ENCODE measurements around the gene ANKS1B. TPM values are rescaled to one million over a fixed set of nuclear protein-coding genes. Genes with fewer than 3 reads are reported as not detected.

The ANKS1B gene
- total RNA-seq, 4 donors from 2014 or later = 14.0 to 38.4 (median 28.6) TPM

DNA sequence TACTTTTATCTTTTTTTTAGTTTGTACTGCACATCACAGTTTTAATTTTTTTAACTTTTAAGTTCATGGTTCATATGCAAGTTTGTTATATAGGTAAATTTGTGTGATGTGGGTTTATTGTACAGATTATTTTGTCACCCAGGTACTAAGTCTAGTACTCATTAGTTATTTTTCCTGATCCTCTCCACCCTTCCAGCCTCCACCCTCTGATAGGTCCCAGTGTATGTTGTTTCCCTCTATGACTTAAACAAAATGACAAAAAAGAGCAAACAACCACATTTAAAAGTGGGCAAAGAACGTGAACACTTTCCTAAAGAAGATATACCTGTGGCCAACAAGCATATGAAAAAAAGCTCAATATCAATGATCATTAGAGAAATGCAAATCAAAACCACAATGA, 273.5 kb downstream of the ANKS1B start:
- Histone ChIP-seq H3K9me3 (peaks cover 0 to 30% (median 0%) of the 10 kb centered on the region in 4 donors), H3K27ac (no peak overlapping the region), H3K4me1 (no peaks in the 10 kb centered on the region), H3K36me3 (peaks cover 0 to 7% (median 0%) of the 10 kb centered on the region in 3 donors), H3K27me3 (no peaks in the 10 kb centered on the region), H3K4me3 (no peak overlapping the region)
- 88 to 93% methylated on average over 1 of the region's 1 CpG for WGBS, 2 donors
- TF ChIP-seq POLR2A (IDR thresholded peaks at IDR 0.05) (no peak), EP300 (IDR thresholded peaks at IDR 0.05) (no peak)
- TF ChIP-seq, protein P1, sequence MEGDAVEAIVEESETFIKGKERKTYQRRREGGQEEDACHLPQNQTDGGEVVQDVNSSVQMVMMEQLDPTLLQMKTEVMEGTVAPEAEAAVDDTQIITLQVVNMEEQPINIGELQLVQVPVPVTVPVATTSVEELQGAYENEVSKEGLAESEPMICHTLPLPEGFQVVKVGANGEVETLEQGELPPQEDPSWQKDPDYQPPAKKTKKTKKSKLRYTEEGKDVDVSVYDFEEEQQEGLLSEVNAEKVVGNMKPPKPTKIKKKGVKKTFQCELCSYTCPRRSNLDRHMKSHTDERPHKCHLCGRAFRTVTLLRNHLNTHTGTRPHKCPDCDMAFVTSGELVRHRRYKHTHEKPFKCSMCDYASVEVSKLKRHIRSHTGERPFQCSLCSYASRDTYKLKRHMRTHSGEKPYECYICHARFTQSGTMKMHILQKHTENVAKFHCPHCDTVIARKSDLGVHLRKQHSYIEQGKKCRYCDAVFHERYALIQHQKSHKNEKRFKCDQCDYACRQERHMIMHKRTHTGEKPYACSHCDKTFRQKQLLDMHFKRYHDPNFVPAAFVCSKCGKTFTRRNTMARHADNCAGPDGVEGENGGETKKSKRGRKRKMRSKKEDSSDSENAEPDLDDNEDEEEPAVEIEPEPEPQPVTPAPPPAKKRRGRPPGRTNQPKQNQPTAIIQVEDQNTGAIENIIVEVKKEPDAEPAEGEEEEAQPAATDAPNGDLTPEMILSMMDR (IDR thresholded peaks at IDR 0.05) = no peak
- DNase-seq (ENCODE audit: low spot score in 2 of 2) = no peak

DNA sequence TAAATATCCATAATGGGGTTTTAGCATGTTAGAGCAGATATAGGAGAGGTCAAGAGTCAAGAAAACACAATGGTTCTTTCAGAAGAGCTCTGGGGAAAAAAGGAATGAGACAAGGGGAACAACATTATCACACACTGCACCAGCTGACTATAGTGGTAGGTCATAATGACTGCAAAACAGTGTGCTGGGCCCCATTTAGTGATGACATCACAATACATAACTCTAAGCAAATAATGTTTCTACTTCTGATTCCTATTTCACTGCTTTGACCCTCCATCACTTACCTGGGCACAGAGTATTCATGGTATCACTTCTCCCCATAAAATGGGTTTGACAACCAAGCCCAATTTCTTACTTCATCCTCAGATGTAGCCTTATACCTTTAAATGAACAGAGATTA, 275.1 kb downstream of the ANKS1B start:
- H3K4me1 ChIP-seq = no peaks in the 10 kb centered on the region
- no peak overlapping the region for H3K4me3 ChIP-seq
- DNase-seq (ENCODE audit: low spot score in 2 of 2) = no peak
- no peaks in the 10 kb centered on the region for H3K27me3 ChIP-seq
- H3K9me3 ChIP-seq = peaks cover 0 to 25% (median 0%) of the 10 kb centered on the region in 4 donors
- no peak for TF ChIP-seq POLR2A (IDR thresholded peaks at IDR 0.05)
- TF ChIP-seq EP300 (IDR thresholded peaks at IDR 0.05) = no peak
- TF ChIP-seq, protein P1 (IDR thresholded peaks at IDR 0.05) = no peak
- H3K27ac ChIP-seq = no peak overlapping the region
- H3K36me3 ChIP-seq = peaks cover 0 to 8% (median 0%) of the 10 kb centered on the region in 3 donors

DNA sequence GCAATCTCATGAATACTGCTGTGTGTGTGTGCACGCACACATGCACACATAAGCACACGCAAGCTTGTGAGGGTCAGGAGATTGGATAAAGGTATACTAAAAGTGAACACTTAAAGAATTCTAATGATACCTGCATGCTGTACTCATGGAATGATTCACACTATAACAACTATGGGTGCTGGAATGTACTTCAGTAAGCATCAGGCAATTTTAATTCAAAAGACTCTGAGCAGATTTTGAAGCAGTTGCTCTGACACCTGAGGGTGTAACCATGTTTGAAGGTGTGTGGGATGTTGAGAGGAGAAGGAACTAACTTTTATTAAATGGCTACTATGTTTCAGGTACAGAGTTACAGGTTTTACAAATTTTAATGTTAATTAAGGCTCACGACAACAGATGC, 275.6 kb downstream of the ANKS1B start:
- DNase-seq (ENCODE audit: low spot score in 2 of 2) = no peak
- TF ChIP-seq POLR2A (IDR thresholded peaks at IDR 0.05) = no peak
- Histone ChIP-seq H3K9me3 (peaks cover 0 to 23% (median 0%) of the 10 kb centered on the region in 4 donors), H3K4me1 (no peaks in the 10 kb centered on the region), H3K4me3 (no peak overlapping the region), H3K27me3 (no peaks in the 10 kb centered on the region), H3K36me3 (peaks cover 0 to 8% (median 0%) of the 10 kb centered on the region in 3 donors), H3K27ac (no peak overlapping the region)
- WGBS, 2 donors = 95 to 97% methylated on average over 3 of the region's 3 CpGs

DNA sequence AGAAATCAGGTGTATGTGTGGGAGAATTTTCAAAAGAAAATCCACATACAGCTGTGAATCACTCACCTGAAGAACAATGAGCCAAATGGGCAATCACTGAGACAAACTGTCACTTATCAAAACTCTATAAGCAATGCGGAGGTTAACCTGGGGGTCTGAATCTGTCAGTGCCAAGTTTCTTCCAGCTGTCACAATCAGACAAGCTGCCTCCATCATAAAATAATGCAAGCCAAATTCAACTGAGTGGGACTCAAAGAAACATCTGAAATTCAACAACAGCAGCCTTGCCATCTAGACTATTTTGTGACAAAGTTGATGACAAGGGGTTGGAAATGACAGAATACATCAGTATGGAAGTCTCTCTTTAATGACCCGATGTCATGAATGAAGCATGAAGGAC, 276.9 kb downstream of the ANKS1B start:
- Histone ChIP-seq H3K4me1 (no peaks in the 10 kb centered on the region), H3K36me3 (peaks cover 0 to 8% (median 0%) of the 10 kb centered on the region in 3 donors), H3K27ac (no peak overlapping the region), H3K9me3 (peaks cover 0 to 10% (median 0%) of the 10 kb centered on the region in 4 donors), H3K4me3 (no peak overlapping the region), H3K27me3 (no peaks in the 10 kb centered on the region)
- TF ChIP-seq, protein P1 (IDR thresholded peaks at IDR 0.05) = no peak
- TF ChIP-seq EP300 (IDR thresholded peaks at IDR 0.05) = no peak
- no peak for TF ChIP-seq POLR2A (IDR thresholded peaks at IDR 0.05)
- DNase-seq (ENCODE audit: low spot score in 2 of 2) = no peak
- WGBS, 2 donors = 93 to 95% methylated on average over 2 of the region's 2 CpGs

DNA sequence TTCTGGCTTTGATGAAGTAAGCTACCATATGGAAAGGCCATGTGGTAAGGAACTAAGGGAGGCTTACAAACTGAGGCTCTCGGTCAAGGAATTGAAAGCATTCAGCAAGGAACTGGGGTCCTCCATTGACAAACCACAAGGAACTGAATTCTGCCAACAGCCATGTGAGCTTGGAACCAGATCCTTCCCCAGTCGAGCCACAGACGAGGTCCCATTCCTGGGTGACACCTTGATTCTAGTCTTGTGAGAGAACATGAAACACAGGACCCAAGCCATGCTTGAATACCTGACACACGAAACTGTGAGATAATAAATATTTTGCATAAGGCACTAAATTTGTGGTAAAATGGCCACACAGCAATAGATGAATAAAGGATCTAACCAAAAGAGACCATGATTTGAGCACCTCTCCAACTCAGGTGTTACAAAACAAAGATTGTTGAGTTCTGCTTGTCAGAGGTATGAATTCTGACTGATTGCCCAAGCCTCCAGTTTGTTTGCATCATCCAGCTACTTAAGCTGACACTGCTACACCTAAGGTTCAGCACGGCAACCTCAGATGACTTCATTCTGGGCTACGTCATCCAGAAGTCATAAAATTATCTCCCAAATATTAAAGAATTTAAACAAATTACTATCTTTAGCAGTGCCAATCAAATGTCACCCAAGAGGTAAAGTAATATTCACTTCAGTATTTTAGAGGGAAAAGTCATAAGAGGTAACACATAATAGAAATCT, 277.8 kb downstream of the ANKS1B start:
- no peak overlapping the region for H3K4me3 ChIP-seq
- WGBS, 2 donors = 90 to 95% methylated on average over 6 of the region's 6 CpGs
- no peak for DNase-seq (ENCODE audit: low spot score in 2 of 2)
- H3K27ac ChIP-seq = no peak overlapping the region
- no peaks in the 10 kb centered on the region for H3K4me1 ChIP-seq
- peaks cover 0 to 3% (median 0%) of the 10 kb centered on the region in 4 donors for H3K9me3 ChIP-seq
- H3K36me3 ChIP-seq = peaks cover 0 to 8% (median 0%) of the 10 kb centered on the region in 3 donors
- TF ChIP-seq POLR2A (IDR thresholded peaks at IDR 0.05) = no peak
- TF ChIP-seq, protein P1 (IDR thresholded peaks at IDR 0.05) = no peak
- no peak for TF ChIP-seq EP300 (IDR thresholded peaks at IDR 0.05)
- H3K27me3 ChIP-seq = no peaks in the 10 kb centered on the region
